NCI-H2196 (cell line): ENCODE data around the gene PELI1.

ENCODE experiments used
- DNase-seq: peaks from one replicate; lab custom pipeline; 2025; ENCODE audit not compliant: unreplicated experiment; lab: John Stamatoyannopoulos, UW

PELI1 gene

GRCh38 chr2:64157792-64158191 is 13.6 kb upstream of the PELI1 start:
- no peak for DNase-seq

DNA sequence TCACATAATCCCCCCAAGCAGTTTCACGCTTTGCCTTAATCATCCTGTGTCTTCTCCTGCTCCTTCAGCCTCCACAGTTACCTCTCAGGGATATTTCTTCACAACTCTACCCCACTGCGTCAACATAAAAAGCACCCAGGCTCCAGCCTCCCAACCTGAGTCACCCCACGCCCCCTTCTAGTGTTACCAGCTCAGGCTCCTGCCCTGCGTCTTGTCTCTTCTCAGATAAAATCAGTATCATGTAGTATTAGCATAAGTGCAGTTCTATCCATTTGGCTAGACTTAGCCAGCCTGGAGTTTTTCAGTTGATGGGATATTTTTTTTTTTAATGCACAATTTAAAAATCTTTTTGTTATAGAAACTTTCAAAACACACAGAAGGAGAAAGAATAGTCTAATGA is 9.6 kb upstream of the PELI1 start:
- DNase-seq, result no peak

GRCh38 chr2:64151476-64151875 is 7.3 kb upstream of the PELI1 start:
- DNase-seq, result no peak

DNA sequence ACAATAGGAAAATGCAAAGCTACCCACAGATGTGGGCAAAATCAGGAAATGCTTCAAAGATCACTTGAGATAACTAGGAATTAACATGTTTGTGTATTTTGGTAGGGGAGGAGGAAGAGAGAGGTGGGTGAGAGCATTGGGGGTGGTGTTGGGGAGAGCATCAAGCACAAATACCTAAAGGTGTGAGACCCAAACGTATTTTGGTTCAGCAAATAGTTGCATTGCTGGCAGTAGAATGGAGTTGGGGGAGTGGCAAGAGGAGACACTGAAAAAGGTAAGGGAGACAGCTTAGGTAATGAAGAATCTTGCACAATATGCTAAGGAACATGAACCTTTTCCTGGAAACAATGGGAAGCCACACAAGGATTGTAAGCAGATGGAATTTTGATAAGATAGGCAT is 1.5 kb upstream of the PELI1 start:
- no peak for DNase-seq

DNA sequence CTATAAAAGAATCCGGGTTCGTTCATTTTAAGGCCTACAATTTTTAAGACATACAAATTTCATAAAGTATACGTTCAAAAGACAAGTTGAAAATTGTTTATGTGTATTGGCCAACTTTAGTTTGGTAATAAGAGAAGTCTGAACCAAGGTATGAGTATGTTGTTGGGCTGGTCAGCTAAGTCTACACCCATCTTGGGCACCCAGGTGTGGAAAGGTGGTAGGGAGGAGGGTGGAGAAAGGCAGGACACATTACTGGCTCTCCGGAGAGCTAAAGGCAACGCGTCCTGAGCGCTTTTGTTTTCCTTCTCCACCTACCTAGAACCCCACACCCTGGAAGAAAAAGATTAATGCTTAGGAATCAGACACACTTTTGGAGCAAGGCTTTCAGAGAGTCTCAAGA is 899 bp upstream of the PELI1 start:
- DNase-seq, result no peak

DNA sequence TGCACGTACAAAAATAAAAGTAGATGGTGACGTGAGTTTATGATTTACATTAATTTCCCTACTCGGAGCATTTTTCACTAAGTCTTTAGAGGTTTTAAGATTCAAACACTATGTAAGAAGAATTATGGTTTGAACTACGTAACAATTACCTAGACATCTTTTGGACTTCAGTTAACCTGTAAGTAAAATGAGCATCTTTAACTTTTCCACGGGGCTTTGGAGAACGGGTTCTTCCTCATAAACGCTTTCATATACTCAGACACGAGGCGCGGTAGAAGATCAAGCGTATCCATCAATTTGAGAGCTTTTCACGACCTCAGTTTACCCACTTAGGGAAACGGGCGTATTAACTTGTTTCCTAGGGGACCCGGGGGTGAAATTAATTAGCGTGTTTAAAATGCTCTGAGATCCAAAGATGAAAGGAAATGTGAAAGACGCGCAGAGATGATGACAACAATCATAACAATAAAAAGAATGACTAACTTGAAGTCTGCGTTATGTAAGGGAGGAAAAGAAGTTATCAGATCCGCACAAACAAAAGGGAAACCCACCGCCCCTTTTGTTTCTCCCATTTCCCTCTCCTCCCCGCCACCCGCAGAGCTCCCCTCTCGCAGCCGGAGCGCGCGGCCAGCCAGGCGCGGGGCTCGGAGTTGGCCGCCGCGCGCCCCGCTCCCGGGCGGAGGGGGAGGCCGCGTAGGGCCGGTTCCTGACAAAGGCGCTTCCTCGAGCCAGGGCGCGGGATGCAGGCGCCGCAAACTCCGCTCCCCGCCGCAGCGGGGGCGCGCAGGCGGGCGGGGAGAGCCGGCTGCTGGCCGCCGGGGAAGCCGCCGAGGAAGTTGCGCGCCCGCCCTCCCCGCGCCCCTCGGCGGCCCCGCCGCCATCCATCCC is 807 bp downstream of the PELI1 start:
- no peak for DNase-seq

- DNase-seq, result no peak
Observed at GRCh38 chr2:64142741-64143168, 1.5 kb downstream of the PELI1 start.

- DNase-seq, result no peak
Observed at GRCh38 chr2:64141674-64142405, 2.4 kb downstream of the PELI1 start.

GRCh38 chr2:64140665-64141200 is 3.5 kb downstream of the PELI1 start:
- DNase-seq, result no peak

DNA sequence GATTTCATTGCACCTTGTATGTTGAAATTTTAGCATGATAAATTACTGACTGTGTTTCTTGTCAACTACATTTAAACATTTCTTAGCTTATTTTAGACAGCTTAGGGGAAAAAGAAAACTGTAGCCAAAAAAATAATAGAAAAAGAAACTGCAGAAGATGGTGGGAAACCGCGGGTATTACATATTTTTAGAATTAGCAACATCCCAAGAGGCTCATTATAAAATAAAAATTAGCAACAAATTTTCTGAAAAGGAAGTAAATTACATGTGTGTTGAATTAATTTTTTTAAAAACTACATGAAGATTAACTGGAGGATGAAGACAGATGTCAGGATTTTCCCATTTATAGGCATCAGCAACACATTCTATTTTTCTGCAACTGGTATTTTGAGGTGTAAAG is 4.3 kb downstream of the PELI1 start:
- DNase-seq, result no peak

- no peak for DNase-seq
Observed at GRCh38 chr2:64137996-64138395, 6.2 kb downstream of the PELI1 start.

- DNase-seq, result no peak
Observed at GRCh38 chr2:64137567-64137966, 6.7 kb downstream of the PELI1 start.

- no peak for DNase-seq
Observed at GRCh38 chr2:64135421-64135820, 8.8 kb downstream of the PELI1 start.

DNA sequence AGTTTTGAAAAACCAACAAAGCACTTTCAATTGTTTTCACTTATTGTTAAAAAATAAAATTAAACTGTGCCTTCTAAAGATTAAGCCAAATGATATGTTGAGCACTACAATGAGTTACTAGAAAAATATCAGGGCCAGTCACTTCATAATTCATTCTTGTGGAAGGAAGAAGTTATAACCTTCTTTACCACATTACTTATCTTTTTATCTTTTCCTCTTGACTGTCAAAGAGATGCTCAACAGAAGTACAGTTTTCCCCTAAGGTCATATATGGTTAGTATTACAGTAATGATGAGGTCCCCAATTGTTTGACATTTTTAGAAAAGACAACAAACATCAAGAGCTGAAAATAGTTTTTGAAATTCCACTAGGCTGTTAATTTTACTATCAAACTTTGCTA is 9.4 kb downstream of the PELI1 start:
- DNase-seq, result no peak

- DNase-seq, result no peak
Observed at GRCh38 chr2:64133828-64134227, 10.4 kb downstream of the PELI1 start.

- DNase-seq, result no peak
Observed at GRCh38 chr2:64133354-64133753, 10.9 kb downstream of the PELI1 start.

DNA sequence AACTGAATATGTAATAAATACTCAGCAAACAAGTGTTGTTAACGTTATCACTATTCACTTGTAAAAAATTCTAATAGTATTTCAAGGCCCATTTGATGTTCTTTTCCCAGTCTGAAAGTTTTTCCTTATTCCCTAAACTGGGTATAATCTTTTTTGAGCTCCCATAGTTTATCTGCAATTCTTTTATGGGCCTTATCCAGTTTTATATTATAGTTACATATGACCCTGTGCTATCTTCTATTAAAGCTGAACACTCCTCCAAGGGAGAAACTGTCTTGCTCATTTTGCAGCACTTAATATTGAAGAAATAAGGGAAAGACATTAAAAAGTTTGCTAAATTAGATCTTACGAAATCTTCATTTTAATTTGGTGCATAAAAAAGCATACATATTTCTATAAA is 13.9 kb downstream of the PELI1 start:
- no peak for DNase-seq

- DNase-seq, result no peak
Observed at GRCh38 chr2:64128943-64129391, 15.3 kb downstream of the PELI1 start.

DNA sequence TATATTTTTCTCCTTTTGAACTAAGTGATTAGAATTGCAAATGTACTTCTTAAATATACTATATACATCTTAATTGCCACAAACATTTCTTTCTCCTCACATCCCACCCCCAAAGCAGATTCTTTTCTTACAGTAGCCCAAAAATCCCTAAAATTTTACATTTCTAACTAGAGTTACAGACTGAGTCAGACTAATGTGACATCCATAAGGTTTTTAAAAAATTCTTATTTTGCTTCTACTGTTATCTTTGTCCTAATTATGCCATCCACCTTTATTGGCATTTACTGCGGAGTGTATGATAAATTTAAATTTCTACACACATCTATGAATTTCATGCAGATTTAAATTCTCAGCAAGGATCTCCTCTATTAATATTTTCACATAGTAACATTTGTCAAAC is 15.8 kb downstream of the PELI1 start:
- DNase-seq, result no peak

GRCh38 chr2:64127119-64127518 is 17.1 kb downstream of the PELI1 start:
- DNase-seq, result no peak

- no peak for DNase-seq
Observed at GRCh38 chr2:64126601-64127000, 17.6 kb downstream of the PELI1 start.

DNA sequence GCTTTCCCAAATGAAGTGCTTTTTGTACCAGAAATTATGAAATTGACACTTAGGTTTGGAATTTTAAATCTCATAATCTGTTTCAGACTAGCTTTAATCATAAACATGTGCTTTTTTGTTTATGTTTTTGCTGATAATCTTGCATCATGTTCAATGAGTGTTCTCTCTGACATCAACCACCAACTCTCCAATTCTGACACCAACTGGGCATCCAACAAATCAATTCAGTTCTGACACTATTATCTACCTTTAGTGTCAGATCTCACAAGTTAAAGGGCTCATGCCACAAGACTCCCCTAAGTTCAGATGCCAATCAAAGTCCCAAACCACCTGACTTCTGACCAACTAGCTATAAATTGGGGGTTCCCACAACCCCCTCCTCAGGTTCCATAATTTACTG is 19.6 kb downstream of the PELI1 start:
- no peak for DNase-seq
